GM12891 (cell line): ENCODE measurements around the gene LHFPL4.

Experiments used
- PAX5 ChIP-seq: IDR thresholded peaks from 2 replicates; pipeline ENCODE4 v1.6.1; 2011; ENCODE audit warnings: low read length, moderate library complexity, mild to moderate bottlenecking; ENCODE audit not compliant: insufficient read depth, severe bottlenecking
- POLR2A ChIP-seq: IDR thresholded peaks from 2 replicates; pipeline ENCODE4 v1.6.1; 2011; ENCODE audit warnings: low read depth, low read length, control low read depth

DNA sequence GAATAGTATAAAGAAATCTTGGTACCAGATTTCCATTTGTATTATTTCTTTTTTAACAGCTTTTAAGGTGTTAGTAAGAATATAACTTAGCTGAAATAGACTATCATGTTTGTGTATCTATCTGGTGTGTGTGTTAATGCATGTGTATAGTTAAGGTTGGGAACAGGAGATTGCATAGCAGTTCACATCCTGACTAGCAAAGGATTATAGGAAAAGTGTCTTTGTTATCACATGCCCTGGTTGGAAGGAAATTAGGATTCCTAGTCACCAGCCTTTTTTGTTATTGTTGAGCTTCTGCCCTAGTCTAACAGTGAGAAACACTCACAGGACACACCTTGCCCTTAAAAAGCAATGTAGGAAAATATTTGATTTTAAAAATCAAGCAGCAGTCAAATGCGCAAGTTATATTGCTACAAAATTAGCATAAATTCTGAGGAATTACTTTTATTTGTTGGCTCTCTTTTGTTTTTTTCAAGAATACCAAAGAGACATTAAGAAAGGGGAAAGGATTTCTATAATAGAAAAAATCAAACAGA lies 98.0 kb downstream of the LHFPL4 start:
- TF ChIP-seq PAX5 (no peak), POLR2A (no peak)
